HG03064 (cell line): ENCODE measurements around the gene TH.

ENCODE experiments used
- ATAC-seq: cut with Tn5 transposase; IDR thresholded peaks from one replicate; pipeline ENCODE4 v1.9.1; 2021; ENCODE audit warnings: low read depth; ENCODE audit not compliant: unreplicated experiment

Gene TH

DNA sequence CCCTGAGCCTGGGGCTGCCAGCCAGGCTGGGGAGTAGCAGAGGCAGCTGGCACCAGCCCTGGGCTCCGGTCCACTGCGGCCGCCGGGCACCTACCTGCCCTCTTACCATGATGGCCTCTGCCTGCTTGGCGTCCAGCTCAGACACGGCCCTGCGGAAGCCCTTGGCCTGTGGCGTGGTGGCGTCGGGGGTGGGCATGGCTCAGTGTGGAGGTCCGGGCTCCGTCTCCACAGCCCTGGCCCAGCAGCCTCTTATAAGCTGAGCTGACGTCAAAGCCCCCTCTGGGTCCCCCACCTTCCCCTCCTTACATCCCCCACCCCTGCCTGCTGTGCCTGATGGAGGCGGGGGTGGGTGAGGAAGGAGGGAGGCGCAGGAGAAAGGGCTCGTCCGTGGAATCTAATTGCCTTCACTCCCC, at the start of gene TH:
TH (minus strand) TSS at position 225 of the 413 bp plus-strand sequence; CDS start at position 196, 29 bp downstream.
- no peak for ATAC-seq

DNA sequence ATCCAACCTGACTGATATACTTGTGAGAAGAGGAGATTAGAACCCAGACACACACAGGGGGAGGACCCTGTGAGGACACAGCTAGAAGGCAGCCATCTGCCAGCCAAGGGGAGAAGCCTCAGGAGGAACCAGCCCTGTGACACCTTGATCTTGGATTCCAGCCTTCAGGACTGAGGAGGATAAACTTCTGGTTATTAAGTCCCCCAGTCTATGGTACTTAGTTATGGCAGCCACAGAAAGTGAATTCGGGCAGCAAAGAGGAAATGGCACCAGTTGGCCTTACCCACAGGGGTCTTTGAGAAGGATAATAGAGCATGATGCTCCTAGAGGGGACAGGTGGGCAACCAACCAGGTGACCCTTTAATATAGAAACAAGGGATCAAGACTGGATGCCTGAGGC, 49.4 kb upstream of the TH start:
- ATAC-seq: no peak

DNA sequence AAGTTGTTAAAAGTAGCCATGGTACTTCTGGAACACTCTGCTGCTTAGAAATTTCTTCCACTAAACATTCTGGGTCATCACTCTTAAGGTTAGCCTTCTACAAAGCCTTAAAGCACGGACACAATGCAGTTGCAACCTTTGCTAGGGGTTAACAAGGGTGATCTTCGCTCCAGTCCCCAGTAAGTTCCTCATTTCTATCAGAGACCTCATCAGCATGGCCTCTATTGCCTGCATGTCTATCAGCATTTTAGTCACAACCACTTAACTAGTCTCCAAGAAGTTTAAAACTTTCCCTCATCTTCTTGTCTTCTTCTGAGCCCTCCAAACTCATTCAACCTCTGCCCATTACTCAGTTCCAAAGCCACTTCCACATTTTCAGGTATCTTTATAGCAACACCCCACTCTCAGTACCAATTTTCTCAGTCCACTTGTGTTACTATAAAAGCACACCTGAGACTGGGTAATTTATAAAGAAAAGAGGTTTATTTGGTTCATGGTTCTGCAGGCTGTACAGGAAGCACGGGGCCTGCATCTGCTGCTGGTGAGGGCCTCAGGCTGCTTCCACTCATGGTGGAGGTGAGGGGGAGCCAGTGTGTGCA, 48.7 kb upstream of the TH start:
- no peak for ATAC-seq

DNA sequence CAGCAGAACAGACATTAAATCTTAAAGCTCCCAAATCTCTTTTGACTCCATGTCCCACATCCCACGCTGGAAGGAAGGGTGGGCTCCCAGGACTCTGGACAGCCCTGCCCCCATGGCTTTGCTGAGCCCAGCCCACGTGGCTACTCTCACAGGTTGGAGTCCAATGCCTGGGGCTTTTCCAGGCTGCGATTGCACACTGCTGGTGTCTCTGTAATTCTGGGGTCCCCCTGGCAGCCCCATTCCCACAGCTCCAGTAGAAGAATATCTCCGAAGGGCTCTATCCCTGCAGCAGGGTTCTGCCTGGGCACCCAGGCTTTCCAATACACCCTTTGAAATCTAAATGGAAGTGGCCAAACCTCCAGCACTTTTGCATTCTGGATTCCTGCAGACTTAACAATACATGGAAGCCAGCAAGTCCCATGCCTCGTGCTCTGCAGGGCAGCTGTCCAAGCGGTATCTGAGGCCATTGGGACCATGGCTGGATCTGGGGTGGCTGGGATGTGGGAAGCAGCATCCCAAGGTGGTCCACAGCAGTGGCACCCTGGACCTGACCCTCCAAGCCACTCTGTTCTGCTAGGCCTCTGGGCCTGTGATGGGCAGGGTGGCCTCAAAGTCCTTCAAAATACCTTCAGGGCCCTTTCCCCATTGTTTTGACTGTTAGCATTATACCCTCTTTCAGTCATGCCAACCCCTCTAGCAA, 47.9 kb upstream of the TH start:
- ATAC-seq: no peak

DNA sequence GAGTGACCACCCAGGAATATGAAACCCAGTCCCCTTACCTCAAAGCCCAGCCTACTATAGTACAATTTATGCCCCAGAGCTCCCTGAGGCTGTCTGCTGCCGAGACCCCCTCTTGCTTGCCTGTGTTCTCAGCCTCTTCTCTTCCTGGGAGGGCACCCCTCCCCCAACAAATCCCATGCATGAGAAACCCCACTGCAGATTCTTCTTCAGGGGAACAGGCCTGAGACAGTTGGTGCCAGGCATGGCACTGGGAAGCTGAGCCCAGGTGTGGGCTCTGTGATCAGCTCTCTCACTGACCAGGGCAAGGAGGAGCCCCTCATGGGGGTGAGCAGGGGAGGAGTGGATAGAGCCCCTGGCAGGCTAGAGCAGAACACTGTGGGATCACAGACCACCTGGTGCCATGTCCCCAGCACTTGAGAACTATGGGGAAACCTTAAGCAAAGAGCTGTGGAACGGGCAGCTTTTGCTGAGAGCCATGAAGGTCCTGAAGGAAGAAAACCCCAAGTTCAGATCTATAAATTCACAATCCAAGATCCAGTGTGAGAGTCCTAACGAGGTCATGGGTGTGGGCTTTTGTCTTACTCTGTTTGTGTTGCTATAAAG, 46.5 kb upstream of the TH start:
- no peak for ATAC-seq

DNA sequence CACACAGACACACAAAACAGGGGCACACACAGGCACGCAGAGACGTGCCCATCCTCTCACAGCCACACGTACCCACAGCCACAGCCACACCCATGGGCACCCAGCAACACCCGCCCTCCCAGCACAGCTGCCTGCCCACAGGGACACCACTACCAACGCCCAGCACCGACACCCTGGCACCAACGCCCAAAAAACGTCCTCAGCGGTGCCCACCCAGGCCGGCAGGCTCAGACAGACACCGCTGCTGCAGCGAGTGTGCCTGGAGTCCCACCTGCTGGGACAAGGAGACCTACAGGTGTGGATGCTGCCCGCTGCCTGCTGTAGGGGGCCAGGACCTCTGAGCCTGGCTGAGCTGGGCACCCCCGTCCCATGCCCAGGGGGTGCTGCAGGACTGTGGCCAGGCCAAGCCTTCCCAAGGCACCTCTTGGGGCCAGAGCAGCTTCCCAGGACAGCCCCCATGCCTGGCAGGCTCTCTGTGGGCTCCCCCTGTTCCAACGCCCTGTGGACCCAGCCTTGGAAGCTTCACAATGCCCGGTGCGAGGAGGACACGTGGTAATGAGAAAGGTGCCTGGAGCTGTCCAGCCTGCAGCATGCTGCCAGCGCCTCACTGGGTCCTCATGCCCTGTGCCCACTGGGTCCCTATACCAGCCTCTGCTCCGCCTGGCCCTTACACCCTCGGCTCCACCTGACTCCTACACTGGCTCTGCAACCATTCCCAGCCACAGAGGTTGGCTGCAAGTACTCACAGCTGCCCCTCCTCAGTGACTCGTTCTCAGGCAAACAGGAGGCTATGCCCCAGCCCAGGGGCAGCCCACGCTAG, 45.8 kb upstream of the TH start:
- no peak for ATAC-seq

DNA sequence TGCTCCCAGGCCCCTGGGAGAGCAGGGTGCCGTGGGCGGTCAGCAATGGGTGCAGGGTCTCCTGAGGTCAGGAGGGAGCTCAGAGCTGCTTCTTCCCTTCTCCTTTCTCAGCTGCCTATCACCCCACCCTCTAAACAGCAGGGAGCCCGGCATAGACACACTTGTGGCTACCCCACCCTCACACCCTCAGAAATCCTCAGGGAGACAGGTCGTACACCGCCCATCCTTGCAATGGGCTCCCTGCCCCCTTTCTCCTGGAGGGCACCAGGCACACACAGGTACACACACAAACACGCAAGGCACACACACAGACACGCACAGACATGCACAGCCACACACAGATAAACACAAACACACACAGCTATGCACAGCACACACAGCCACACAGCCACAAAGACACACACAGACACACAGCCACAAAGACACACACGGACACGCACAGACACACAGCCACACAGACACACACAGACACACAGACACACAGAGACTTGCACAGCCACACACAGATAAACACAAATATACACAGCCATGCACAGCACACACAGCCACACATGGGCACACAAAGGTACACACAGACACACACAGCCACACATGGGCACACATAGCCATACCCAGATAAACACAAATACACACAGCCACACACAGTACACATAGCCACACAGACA, 44.9 kb upstream of the TH start:
- ATAC-seq: no peak

DNA sequence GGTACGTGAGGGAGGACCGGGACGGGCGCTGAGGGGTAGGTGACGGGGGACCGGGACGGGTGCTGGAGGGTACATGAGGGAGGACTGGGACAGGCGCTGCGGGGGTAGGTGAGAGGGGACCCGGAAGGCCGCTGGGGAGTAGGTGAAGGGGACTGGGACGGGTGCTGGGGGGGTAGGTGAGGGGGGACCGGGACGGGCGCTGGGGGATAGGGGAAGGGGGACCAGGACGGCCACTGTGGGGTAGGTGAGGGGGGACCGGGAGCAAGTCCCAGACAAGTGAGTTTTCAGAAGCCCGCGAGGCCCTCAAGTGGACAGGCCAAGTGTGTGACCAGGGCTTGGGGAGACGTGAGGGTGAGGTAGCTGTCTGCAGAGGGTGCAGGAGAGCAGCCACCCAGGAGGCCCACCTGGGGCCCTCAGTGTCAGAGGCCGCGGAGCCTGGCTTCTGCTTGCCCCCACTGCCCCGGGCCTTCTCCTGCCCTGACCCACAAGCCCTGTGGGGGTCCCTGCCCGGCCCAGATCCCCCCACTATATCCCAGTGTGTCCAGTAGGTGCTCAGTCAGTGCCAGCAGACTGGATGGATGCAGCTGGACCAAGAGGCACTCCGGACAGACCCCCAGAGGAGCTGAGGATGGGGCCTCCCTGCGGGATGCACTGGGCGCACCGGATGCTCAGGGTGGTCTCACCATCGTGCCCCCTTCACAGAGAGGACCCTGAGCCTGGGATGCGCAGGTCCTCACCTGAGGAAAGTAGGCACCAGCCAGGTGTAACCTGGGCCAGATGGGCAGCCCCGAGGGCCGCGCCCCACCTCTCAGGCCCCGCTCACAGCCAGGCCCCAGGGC, 44.2 kb upstream of the TH start:
- ATAC-seq: no peak

DNA sequence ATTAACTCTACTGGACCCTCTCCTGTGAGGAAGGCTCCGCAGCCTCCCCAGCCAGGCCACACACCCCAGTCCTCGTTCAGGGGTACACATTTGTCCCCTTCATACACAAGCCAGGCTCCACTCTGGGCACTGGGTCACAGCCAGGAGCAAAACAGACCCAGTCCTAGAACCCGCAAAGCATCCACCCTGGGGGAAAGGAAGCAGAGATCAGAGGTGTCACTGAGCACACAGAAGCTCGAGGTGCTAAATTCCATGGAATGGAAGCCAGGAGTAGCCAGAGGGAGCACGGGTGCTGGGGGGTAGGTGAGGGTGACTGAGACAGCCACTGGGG, 43.6 kb upstream of the TH start:
- no peak for ATAC-seq

DNA sequence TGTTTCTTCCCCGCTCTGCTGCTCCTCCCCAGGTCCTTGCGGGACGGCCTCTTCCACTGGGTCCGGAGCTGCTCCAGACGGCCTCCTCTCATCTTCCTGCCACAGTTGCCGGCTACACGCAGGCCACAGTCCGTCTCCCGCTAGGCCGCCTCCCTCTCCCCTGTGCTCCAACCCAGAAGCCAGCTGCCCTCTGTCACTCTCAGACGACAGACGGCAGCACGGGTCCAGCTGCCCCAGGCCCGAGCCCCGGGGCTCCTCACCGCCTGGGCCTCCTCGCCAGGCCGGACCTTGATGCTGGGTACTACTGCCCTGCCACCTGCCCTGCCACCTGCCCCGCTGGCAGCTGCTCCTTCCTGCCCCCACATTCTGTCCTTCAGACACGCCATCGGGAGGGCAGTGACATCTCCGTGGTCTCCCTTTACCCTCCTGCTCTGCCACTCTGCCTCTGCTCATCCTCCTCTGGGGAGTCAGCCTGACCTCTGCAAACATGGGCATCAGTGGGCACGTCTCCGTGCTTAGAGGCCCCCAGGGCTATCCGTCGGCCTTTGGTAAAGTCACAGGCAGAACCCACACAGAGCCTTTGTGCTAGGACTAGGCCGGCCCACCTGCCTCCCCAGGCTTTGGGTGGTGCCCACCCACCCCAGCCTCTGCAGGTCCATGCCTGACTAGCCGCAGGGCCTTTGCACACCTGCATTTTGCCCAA, 43.1 kb upstream of the TH start:
- ATAC-seq: no peak

DNA sequence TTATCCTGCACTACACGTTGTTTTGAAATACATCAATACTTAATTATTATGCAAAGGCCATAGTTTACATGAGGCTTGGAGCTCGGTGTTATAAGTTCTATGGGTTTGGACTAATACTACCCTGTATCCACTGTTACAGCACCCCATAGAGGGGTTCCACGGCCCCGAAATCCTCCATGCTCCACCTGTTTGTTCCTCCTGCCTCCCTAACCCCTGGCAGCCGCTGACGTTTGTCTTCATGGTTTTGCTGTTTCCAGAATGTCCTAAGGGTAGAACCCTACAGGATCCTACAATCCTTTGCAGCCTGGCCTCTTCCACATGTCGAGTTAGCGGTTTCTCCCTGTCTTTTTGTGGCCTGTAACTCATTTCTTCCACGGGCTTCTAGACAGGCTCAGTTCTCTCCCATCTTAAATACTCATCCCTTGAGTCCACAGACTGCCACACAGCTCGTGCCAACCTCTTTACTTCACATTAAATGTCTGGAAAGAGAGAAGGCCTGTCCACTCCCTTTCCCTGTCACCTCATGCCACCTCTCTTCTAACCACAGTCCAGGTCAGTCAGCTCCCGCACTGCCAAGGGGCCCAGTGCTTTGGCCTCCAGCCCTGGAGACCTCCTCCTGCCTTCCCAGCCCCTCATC, 42.4 kb upstream of the TH start:
- ATAC-seq: no peak

DNA sequence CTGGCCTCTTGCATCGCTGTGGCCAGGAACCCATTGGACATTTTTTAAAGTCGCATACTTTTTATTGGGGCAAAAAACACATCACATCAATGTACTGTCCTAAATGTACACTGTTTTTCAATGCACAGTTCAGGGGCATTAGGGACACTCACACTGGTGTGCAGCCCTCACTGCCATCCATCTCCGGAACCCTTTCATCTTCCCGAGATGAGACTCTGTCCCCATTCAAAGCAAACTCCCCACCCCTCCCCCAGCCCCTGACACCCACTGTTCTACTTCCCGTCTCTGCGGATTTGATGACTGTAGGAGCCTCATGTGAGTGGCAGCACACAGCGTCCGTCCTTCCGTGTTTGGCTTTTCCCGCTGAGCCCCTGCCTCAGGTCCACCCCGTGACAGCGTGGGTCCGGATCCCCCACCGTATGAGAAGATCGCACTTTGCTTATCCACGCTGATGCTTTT, 41.8 kb upstream of the TH start:
- ATAC-seq: no peak

DNA sequence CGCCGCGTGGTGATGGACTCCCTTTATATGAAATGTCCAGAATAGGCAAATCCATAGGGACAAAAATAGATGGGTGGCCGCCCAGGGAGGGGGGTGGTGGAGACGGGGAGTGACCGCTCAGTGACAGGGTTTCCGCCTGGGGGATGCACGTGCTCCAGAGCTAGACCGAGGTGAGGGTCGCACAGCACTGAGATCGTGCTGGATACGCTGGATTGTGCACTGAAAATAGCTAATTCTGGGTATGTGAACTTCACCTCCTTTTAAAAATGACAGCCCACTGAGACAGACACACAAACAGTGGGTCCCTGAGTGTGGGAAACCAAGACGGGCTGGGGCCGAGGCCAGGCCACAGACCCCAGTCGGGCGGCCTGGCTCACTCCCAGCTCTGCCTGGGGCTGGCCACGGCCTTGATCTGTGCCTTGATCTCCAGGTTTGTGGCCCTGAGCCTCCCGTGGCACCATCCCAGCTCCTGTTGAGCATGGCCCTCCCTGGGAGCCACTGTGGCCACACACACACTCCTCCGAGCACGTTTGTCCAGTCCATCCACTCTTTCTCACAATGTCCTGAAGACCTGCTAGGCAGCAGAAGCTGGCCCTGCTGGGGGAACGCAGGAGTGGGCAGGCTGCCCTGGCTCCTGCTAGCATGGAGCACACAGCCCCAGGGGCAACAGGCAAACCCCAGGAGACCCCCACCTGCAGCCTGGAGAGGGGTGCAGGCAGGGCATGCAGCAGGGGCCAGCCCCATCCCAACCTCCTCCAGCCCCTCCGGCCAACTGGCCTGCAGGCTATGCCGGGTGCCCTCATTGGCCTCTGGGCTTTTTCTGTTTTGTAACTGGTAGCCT, 41.0 kb upstream of the TH start:
- no peak for ATAC-seq

DNA sequence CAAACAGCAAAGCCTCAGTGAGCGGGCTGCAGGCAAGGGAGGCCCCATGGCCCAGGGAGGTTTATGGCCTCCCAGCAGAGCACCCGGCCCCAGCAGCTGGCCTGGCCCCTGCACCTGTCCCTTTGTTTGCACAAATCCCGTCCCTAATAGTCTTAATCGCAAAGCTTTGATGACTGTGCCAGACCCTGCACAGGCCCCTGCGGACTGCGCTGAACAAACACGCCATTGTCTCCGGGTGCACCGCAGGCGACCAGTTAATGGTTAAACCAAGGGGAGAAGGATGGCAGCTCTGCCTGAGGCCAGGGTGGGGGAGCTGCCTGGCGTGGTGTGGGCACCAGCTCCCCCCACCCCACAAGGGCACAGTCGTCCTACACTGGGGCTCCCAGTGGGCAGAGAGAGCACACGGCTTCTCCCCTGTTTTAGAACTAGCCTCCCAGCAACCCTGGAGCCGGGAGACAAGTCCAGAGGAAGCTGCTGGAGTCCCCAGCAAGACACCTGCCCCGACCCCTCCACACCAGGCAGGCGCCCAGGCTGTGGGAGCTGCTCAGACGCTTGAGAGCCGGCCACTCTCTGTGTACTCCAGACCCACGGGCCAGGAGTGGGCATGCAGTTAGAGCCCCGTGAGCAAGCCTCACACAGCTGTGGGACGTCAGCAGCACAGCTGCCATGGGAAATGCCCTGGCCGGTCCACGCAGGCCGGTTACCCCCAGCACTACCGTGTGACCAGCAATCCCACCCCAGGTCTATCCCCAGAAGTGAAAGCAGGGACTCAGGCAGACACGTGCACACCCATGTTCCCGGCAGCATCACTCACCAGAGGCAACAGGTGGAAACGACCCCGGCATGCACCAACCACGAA, 39.7 kb upstream of the TH start:
- no peak for ATAC-seq

DNA sequence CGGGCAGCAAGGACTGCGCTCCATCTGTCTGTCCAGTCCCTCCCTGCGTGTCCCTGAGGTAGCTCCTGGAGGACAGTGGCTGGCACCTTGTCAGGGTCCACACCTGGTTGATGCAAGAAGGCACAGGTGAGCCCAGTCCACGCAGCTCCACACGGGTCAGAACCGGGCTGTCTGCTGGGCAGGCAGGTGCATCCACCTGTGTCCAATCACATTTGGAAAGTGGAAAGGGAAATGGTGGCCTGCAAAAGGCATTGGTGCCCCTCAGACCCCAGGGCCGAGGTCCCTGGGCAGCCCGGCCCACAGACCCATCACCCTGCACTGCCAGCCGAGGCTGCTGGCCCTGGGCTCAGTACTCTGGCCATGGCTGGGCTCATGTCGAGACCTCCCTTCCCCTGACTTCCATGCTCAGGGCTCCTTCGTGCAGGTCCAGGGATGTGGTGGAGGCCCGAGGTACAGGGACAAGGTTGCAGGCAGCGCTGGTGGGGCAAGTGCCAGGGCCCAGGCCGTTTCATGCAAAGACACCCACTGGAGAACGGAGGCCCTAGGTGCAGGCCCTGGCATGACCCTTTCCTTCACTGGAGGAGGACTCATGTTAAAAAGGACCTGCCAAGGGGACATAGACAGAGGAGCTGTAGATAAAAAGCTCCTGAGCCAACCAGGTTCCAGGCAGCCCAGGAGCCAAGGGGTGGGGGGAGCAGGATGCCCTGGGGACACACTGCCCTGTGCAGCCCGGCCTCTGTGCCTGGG, 38.9 kb upstream of the TH start:
- ATAC-seq: no peak

DNA sequence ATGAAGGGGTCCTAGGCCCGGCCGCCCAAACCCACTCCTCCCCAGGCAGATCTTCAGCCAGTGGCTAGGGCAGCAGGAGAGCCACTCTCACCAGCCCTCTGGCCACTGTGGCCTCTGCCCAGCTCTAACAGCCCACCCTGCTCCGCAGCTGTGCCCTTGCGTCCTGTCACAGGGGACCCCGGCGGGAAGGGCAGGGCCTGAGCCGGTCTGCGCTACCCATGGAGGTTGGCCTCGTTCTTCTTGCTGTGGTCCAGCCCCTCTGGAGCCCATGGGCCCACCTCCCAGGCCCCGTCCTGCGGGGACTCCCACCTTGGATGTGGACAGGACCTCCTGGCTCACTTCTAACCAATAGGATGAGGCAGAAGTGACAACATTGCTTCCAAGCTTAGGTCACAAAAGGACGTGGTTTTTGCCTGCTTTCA, 38.3 kb upstream of the TH start:
- ATAC-seq: no peak
